Mucosa of stomach (tissue), 1 donor: ENCODE measurements around the gene R3HDM4.
"Not testable (repeated sequence)": the region's sequence is repeated elsewhere in the genome, so short reads cannot be mapped to it uniquely, and the experiment has no call there.

ENCODE experiments used
- H3K27me3 ChIP-seq: one replicate; pipeline ENCODE4 v1.7.0; 2013; ENCODE audit warnings: mild to moderate bottlenecking, low read length; ENCODE audit not compliant: control insufficient read depth, insufficient read depth
- H3K36me3 ChIP-seq: one replicate; pipeline ENCODE4 v1.7.0; 2013; ENCODE audit warnings: low read length; ENCODE audit not compliant: control insufficient read depth, insufficient read depth
- H3K4me1 ChIP-seq: one replicate; pipeline ENCODE4 v1.7.0; 2013; ENCODE audit warnings: mild to moderate bottlenecking, low read length; ENCODE audit not compliant: control insufficient read depth, insufficient read depth
- H3K4me3 ChIP-seq: one replicate; pipeline ENCODE4 v1.7.0; 2013; ENCODE audit warnings: low read length
- H3K9ac ChIP-seq: one replicate; pipeline ENCODE4 v1.7.0; 2013; ENCODE audit warnings: mild to moderate bottlenecking, low read length, moderate library complexity
- H3K9me3 ChIP-seq: one replicate; pipeline ENCODE4 v1.7.0; 2013; ENCODE audit warnings: mild to moderate bottlenecking, low read length, moderate library complexity; ENCODE audit not compliant: control insufficient read depth
- donor health status: Pancreatic carcinoma.

R3HDM4 gene

DNA sequence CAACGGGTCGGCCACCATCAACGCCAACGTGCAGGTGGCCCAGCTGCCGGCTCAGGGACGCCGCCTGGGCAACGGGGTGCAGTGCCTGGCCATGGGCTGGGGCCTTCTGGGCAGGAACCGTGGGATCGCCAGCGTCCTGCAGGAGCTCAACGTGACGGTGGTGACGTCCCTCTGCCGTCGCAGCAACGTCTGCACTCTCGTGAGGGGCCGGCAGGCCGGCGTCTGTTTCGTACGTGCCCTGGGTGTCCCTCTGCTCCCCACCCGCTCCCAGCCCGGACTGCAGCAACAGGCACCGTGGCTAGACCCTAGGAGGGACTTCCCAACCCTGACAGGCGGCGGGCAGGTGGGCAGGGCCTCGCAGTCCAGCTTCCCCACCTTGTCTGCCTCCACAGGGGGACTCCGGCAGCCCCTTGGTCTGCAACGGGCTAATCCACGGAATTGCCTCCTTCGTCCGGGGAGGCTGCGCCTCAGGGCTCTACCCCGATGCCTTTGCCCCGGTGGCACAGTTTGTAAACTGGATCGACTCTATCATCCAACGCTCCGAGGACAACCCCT is 57.4 kb downstream of the R3HDM4 start:
- Histone ChIP-seq H3K9me3 (no peaks in the 10 kb centered on the region), H3K4me1 (peaks cover 8% of the 10 kb centered on the region), H3K4me3 (no peak overlapping the region), H3K9ac (no peak overlapping the region), H3K27me3 (peaks cover 27% of the 10 kb centered on the region), H3K36me3 (no peaks in the 10 kb centered on the region)

DNA sequence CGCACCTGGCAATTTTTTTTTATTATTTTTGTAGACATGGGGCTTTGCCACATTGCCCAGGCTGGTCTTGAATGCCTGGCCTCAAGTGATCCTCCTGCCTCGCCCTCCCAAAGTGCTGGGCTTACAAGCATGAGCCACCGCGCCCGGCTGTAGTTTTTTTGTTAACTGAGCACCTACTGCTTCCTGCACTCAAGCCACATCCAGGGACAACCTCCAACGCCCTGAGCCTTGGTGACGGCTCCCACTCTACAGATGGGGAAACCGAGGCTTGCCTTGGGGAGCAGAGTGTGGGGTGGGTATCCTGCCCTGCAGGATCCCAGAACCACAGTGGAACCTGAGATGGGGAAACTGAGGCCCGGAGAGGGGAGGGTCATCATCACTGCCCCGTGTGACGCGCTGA is 57.9 kb downstream of the R3HDM4 start:
- no peak overlapping the region for H3K9ac ChIP-seq
- peaks cover 8% of the 10 kb centered on the region for H3K4me1 ChIP-seq
- H3K36me3 ChIP-seq = no peaks in the 10 kb centered on the region
- H3K4me3 ChIP-seq = no peak overlapping the region
- peaks cover 26% of the 10 kb centered on the region for H3K27me3 ChIP-seq
- no peaks in the 10 kb centered on the region for H3K9me3 ChIP-seq

DNA sequence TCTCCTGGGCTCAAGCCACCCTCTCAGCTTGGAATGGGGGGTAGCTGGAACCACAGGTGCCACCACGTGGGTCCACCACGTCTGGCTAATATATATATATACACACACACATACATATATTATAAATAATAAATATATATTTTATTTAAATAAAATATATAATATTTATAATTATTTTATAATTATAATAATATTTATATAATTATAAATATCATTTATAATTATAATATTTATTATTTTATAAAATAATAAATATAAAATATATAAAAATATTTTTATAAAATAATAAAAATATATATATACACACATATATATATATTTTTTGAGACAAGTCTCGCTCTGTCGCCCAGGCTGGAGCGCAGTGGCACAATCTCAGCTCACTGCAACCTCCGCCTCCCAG is 58.5 kb downstream of the R3HDM4 start:
- Histone ChIP-seq H3K36me3 (no peaks in the 10 kb centered on the region), H3K27me3 (peaks cover 21% of the 10 kb centered on the region), H3K4me1 (peaks cover 5% of the 10 kb centered on the region), H3K4me3 (no peak overlapping the region), H3K9me3 (no peaks in the 10 kb centered on the region), H3K9ac (no peak overlapping the region)

DNA sequence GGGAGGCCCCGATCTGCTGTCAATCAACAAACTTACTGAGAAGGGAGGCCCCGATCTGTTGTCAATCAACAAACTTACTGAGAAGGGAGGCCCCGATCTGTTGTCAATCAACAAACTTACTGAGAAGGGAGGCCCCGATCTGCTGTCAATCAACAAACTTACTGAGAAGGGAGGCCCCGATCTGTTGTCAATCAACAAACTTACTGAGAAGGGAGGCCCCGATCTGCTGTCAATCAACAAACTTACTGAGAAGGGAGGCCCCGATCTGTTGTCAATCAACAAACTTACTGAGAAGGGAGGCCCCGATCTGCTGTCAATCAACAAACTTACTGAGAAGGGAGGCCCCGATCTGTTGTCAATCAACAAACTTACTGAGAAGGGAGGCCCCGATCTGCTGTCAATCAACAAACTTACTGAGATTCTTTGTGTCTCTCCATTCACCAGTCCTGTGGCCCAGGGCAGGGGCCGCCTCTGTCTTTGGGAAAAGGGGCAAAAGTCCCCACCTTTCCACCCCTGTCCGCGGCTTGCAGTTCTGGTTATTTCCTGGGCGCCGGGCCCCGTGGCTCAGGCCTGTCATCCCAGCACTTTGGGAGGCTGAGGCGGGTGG is 59.3 kb downstream of the R3HDM4 start:
- not testable (repeated sequence) for H3K4me3 ChIP-seq, H3K9ac ChIP-seq, H3K36me3 ChIP-seq, H3K9me3 ChIP-seq, H3K4me1 ChIP-seq
- H3K27me3 ChIP-seq = peaks cover 21% of the 10 kb centered on the region

DNA sequence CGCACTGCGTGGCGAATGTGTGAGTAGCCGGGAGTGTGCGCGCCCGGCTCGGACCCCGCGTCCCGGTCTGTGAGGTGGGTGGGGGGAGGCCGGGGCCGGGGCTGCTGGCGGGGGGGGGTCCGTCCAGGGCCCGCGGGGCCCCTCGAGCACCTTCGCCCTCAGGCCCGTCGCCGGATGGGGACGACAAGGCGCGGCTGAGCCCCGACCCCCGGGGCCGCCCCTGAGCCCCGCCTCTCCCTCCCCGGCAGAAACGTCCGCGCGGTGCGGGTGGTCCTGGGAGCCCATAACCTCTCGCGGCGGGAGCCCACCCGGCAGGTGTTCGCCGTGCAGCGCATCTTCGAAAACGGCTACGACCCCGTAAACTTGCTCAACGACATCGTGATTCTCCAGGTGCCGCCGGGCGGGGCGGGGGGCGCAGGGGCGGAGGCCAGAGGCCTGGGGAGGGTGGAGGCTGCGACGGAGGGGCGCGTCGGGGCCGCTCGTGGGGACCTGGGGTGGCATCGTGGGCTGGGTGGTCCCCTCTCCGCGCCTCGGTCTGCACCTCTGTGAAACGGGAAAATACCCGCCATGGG is 59.9 kb downstream of the R3HDM4 start:
- no peaks in the 10 kb centered on the region for H3K9me3 ChIP-seq
- H3K4me1 ChIP-seq = no peaks in the 10 kb centered on the region
- no peaks in the 10 kb centered on the region for H3K36me3 ChIP-seq
- peaks cover 27% of the 10 kb centered on the region for H3K27me3 ChIP-seq
- H3K4me3 ChIP-seq = no peak overlapping the region
- H3K9ac ChIP-seq = no peak overlapping the region

DNA sequence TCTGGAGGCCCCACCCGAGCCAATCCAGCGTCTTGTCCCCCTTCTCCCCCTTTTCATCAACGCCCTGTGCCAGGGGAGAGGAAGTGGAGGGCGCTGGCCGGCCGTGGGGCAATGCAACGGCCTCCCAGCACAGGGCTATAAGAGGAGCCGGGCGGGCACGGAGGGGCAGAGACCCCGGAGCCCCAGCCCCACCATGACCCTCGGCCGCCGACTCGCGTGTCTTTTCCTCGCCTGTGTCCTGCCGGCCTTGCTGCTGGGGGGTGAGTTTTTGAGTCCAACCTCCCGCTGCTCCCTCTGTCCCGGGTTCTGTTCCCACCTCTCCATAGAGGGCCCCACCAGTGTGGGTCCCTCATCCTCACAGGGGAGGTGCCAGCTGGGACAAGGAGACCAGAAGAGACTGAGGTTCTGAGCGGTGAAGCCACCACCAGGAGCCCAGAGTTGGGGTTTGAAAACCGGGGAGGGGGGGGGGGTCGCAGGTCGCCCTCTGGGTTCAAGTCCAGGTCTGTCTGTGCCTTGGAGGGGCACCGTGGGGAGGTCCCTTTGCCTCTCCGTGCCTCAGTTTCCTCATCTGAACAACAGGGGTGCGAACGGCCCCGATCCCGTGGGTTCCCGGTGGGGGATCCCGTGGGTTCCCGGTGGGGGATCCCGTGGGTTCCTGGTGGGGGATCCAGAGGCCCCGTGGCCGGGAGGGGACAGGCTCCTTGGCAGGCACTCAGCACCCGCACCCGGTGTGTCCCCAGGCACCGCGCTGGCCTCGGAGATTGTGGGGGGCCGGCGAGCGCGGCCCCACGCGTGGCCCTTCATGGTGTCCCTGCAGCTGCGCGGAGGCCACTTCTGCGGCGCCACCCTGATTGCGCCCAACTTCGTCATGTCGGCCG is 60.6 kb downstream of the R3HDM4 start, which contains the start of gene ELANE:
TSS of gene ELANE (plus strand) at position 168 of the 878 bp plus-strand sequence. CDS start at position 194, 26 bp downstream.
- Histone ChIP-seq H3K27me3 (peaks cover 34% of the 10 kb centered on the region), H3K4me3 (no peak within 1 kb of the TSS), H3K9ac (no peak within 1 kb of the TSS), H3K9me3 (no peaks in the 10 kb centered on the region), H3K36me3 (no peaks in the 10 kb centered on the region), H3K4me1 (no peaks in the 10 kb centered on the region)

DNA sequence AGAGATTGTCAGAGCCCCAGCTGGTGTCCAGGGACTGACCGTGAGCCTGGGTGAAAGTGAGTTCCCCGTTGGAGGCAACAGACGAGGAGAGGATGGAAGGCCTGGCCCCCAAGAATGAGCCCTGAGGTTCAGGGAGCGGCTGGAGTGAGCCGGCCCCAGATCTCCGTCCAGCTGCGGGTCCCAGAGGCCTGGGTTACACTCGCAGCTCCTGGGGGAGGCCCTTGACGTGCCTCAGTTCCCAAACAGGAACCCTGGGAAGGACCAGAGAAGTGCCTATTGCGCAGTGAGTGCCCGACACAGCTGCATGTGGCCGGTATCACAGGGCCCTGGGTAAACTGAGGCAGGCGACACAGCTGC is 62.1 kb downstream of the R3HDM4 start:
- no peak overlapping the region for H3K4me3 ChIP-seq
- no peaks in the 10 kb centered on the region for H3K9me3 ChIP-seq
- no peak overlapping the region for H3K9ac ChIP-seq
- no peaks in the 10 kb centered on the region for H3K36me3 ChIP-seq
- no peaks in the 10 kb centered on the region for H3K4me1 ChIP-seq
- H3K27me3 ChIP-seq = peaks cover 42% of the 10 kb centered on the region

DNA sequence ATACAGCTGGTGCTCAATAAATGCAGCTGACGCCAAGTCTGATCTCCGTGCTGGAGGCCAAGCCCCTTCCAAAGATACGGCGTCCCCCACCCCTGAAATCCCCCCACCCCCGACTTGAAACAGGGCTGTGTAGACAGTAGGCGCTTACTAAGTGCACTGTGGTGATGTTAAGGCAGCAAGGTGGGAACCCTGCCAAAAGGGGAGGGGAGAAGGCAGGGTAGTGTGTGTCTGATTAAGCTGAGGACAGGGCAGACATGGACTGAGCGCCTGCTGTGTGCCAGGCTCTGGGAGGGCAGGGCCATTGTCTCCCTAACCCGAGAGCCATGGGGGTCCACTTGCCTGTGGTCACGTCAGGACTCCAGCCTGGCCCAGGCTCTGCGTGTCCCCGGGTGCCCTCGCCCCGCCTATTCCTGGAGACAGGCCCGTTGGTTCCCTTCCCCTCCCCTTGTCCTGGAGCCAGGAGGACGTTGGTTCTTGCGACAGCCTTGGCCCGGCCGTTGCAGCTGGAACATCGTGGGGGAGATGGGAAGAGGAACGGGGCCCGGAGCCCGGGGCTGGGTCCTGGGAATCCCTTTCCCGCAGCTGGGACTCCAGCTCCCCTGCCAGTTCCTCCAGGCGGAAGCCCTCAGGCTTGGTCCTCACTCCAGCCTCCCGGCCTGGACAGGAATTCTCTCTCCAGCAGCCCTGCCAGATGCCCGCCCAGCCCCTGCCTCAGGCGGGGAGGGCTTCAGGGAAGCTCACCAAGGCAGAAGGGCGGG is 62.6 kb downstream of the R3HDM4 start:
- Histone ChIP-seq H3K9me3 (no peaks in the 10 kb centered on the region), H3K36me3 (no peaks in the 10 kb centered on the region), H3K4me1 (no peaks in the 10 kb centered on the region), H3K4me3 (no peak overlapping the region), H3K27me3 (peaks cover 46% of the 10 kb centered on the region), H3K9ac (no peak overlapping the region)

DNA sequence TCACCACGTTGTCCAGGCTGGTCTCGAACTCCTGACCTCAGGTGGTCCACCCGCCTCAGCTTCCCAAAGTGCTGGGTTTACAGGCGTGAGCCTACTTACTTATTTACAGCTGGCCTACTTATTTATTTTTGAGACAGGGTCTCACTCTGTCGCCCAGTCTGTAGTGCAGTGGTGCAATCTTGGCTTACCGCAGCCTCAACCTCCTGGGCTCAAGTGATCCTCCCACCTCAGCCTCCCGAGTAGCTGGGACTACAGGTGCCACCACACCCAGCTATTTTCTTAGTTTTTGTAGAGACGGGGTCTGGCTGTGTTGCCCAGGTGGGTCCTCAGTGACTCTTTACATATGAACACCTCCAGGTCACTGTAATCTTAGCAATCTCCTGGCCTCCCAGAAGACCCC is 63.8 kb downstream of the R3HDM4 start:
- H3K36me3 ChIP-seq, H3K9ac ChIP-seq, H3K4me3 ChIP-seq, H3K4me1 ChIP-seq, H3K9me3 ChIP-seq: not testable (repeated sequence)
- H3K27me3 ChIP-seq = peaks cover 50% of the 10 kb centered on the region

DNA sequence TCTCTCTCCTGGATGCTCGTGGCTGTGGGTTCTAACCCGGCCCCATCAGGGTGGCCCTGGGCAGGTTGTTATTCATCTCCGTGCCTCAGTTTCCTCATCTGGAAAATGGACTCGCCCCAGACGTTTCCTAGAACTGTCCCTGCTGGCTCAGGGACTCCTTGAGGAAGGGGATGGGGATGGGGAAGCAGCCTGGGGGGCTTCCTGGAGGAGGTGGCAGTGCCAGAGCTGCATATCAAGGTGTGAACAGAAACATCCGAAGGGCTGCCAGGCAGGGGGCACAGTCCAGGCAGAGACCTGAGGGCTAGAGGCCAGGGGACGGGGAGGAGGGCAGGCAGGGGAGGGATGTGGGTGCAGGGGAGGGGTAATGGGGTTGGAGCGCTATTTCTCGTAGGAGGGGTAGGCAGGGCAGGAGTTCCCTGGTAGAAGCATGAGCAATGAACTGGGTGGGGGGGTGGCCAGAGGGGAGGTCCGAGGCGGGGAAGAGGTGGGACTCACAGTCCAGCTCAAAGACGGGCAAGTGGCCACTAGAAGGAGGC is 64.6 kb downstream of the R3HDM4 start:
- peaks cover 55% of the 10 kb centered on the region for H3K27me3 ChIP-seq
- no peak overlapping the region for H3K9ac ChIP-seq
- no peaks in the 10 kb centered on the region for H3K4me1 ChIP-seq
- no peaks in the 10 kb centered on the region for H3K9me3 ChIP-seq
- no peaks in the 10 kb centered on the region for H3K36me3 ChIP-seq
- H3K4me3 ChIP-seq = no peak overlapping the region
